ENCODE results near the gene HOXA13. TPM values are rescaled to one million over a fixed set of nuclear protein-coding genes. Genes with fewer than 3 reads are reported as not detected.

HOXA13 gene
- total RNA-seq, 3 donors from 2014 or later, result 0.16 to 0.33 TPM; not detected in 1

GRCh38 chr7:27198871-27199801 is 755 bp downstream of the HOXA13 start:
- H3K4me3 ChIP-seq, result peak overlapping the region; percentile 43 to 69 (median 45)
- no peaks in the 10 kb centered on the region for H3K9me3 ChIP-seq
- intact Hi-C loops (cut with DNase I; ENCODE audit: low total_unique reads), result no loop called here
- DNase-seq (ENCODE audit: low spot score in 2 of 2), result no peak
- H3K27me3 ChIP-seq, result peaks cover 24 to 97% of the 10 kb centered on the region in 2 donors
- no peak overlapping the region for H3K27ac ChIP-seq
- no peaks in the 10 kb centered on the region for H3K36me3 ChIP-seq
- peaks cover 5 to 11% of the 10 kb centered on the region in 2 donors for H3K4me1 ChIP-seq
- TF ChIP-seq POLR2AphosphoS5 (IDR thresholded peaks at IDR 0.05), result no peak
- TF ChIP-seq POLR2A (IDR thresholded peaks at IDR 0.05), result no peak
- TF ChIP-seq CTCF (IDR thresholded peaks at IDR 0.05), result no peak

GRCh38 chr7:27198138-27198841 is 1.6 kb downstream of the HOXA13 start:
- H3K4me1 ChIP-seq, result peaks cover 5 to 12% of the 10 kb centered on the region in 2 donors
- TF ChIP-seq POLR2A (IDR thresholded peaks at IDR 0.05) (no peak), CTCF (IDR thresholded peaks at IDR 0.05) (no peak), POLR2AphosphoS5 (IDR thresholded peaks at IDR 0.05) (no peak)
- H3K4me3 ChIP-seq, result peak overlapping the region in 2 of 3 donors; percentile 45 to 69
- DNase-seq (ENCODE audit: low spot score in 2 of 2), result no peak
- no peaks in the 10 kb centered on the region for H3K9me3 ChIP-seq
- intact Hi-C loops (cut with DNase I; ENCODE audit: low total_unique reads), result no loop called here
- peaks cover 25 to 97% of the 10 kb centered on the region in 2 donors for H3K27me3 ChIP-seq
- no peak overlapping the region for H3K27ac ChIP-seq
- no peaks in the 10 kb centered on the region for H3K36me3 ChIP-seq

GRCh38 chr7:27197137-27198042 is 2.5 kb downstream of the HOXA13 start:
- DNase-seq (ENCODE audit: low spot score in 2 of 2), result no peak
- no peak overlapping the region for H3K4me3 ChIP-seq
- intact Hi-C loops (cut with DNase I; ENCODE audit: low total_unique reads), result no loop called here
- no peak overlapping the region for H3K27ac ChIP-seq
- peaks cover 34 to 97% of the 10 kb centered on the region in 2 donors for H3K27me3 ChIP-seq
- no peaks in the 10 kb centered on the region for H3K9me3 ChIP-seq
- H3K4me1 ChIP-seq, result peaks cover 5 to 15% of the 10 kb centered on the region in 2 donors
- no peaks in the 10 kb centered on the region for H3K36me3 ChIP-seq
- TF ChIP-seq POLR2A (IDR thresholded peaks at IDR 0.05), result no peak
- no peak for TF ChIP-seq POLR2AphosphoS5 (IDR thresholded peaks at IDR 0.05)
- TF ChIP-seq CTCF (IDR thresholded peaks at IDR 0.05), result no peak

- no peaks in the 10 kb centered on the region for H3K9me3 ChIP-seq
- no peak overlapping the region for H3K4me3 ChIP-seq
- H3K4me1 ChIP-seq, result peaks cover 4 to 15% of the 10 kb centered on the region in 2 donors
- no peaks in the 10 kb centered on the region for H3K36me3 ChIP-seq
- TF ChIP-seq POLR2AphosphoS5 (IDR thresholded peaks at IDR 0.05) (no peak), POLR2A (IDR thresholded peaks at IDR 0.05) (no peak), CTCF (IDR thresholded peaks at IDR 0.05) (peak; percentile 45 to 80 (median 68))
- H3K27me3 ChIP-seq, result peaks cover 34 to 97% of the 10 kb centered on the region in 2 donors
- peak; percentile 65 to 85 for DNase-seq (ENCODE audit: low spot score in 2 of 2)
- H3K27ac ChIP-seq, result no peak overlapping the region
- intact Hi-C loops (cut with DNase I; ENCODE audit: low total_unique reads), result no loop called here
Observed at GRCh38 chr7:27196287-27196767, 3.6 kb downstream of the HOXA13 start.

Measured in breast epithelium (tissue), 4 donors.